Liver (tissue), 3 donors: ENCODE results near the gene REXO5.

Experiments used
- ATF3 ChIP-seq: IDR thresholded peaks from 2 replicates; pipeline ENCODE4 v1.6.1; 2016; ENCODE audit warnings: antibody characterized with exemption
- CTCF ChIP-seq: fragments of 150-350 bp; IDR thresholded peaks from 2 replicates; pipeline ENCODE4 v1.5.1; 2017; ENCODE audit warnings: improper control_type of control experiment, low read depth, low read length; ENCODE audit not compliant: missing input control
- GABPA ChIP-seq, 2 donors: IDR thresholded peaks in 1 of 2; conservative IDR thresholded peaks in 1 of 2; 2 replicates each; pipeline ENCODE4 v1.6.1; 2016; ENCODE audit warnings: antibody characterized with exemption in 2 of 2, mild to moderate bottlenecking in 1 of 2, moderate library complexity in 1 of 2
- JUND ChIP-seq, 2 donors: IDR thresholded peaks; 2 replicates each; pipeline ENCODE4 v1.6.1; 2016; ENCODE audit warnings: antibody characterized with exemption in 2 of 2
- MAX ChIP-seq: IDR thresholded peaks from 2 replicates; pipeline ENCODE4 v1.6.1; 2016; ENCODE audit warnings: antibody characterized with exemption
- RAD21 ChIP-seq, 2 donors: IDR thresholded peaks; 2 replicates each; pipeline ENCODE4 v1.6.1; 2016; ENCODE audit warnings: antibody characterized with exemption in 2 of 2, mild to moderate bottlenecking in 2 of 2
- SP1 ChIP-seq: IDR thresholded peaks from 2 replicates; pipeline ENCODE4 v1.6.1; 2018; ENCODE audit warnings: antibody characterized with exemption, mild to moderate bottlenecking
- TAF1 ChIP-seq: conservative IDR thresholded peaks from 2 replicates; pipeline ENCODE4 v1.6.1; 2016; ENCODE audit warnings: antibody characterized with exemption, mild to moderate bottlenecking
- YY1 ChIP-seq: IDR thresholded peaks from 2 replicates; pipeline ENCODE4 v1.6.1; 2016; ENCODE audit warnings: antibody characterized with exemption, mild to moderate bottlenecking
- donor health status: healthy.
- donor health status: healthy.

GRCh38 chr16:20847550-20847949 is 41.2 kb downstream of the REXO5 start:
- TF ChIP-seq TAF1 (no peak), CTCF (no peak), YY1 (no peak), RAD21 (IDR thresholded peaks at IDR 0.05) (no peak), SP1 (no peak), MAX (no peak), GABPA (IDR thresholded peaks at IDR 0.05 in 1 of 2, conservative IDR thresholded peaks at IDR 0.05 in 1 of 2) (no peak), ATF3 (no peak), JUND (IDR thresholded peaks at IDR 0.05) (no peak)
